GM23338 (cell line): ENCODE measurements around the gene PDP2.

Experiments
- CREB1 ChIP-seq: fragments of 250-450 bp; sonication (Bioruptor Pico); IDR thresholded peaks from 2 replicates; pipeline ENCODE4 v1.5.0; 2020; ENCODE audit warnings: low read depth, mild to moderate bottlenecking, moderate library complexity
- CTCF ChIP-seq, 2 experiments: fragments of 200-600 bp in 1 of 2; sonication (generic) in 1 of 2; conservative IDR thresholded peaks; 2 replicates each; pipeline versions ENCODE4 v1.5.1 to v1.6.1; 2016 to 2017; ENCODE audit warnings: antibody characterized with exemption in 2 of 2, low read depth in 2 of 2, mild to moderate bottlenecking in 2 of 2, moderate library complexity in 1 of 2
- ETS1 ChIP-seq: IDR thresholded peaks from 2 replicates; pipeline ENCODE4 v1.6.1; 2016; ENCODE audit warnings: antibody characterized with exemption
- EZH2 ChIP-seq: fragments of 200-600 bp; sonication (generic); IDR thresholded peaks from one replicate; pipeline ENCODE4 v1.8.0; 2017; ENCODE audit warnings: antibody characterized with exemption, mild to moderate bottlenecking, low read depth; ENCODE audit not compliant: unreplicated experiment
- EZH2phosphoT487 ChIP-seq: fragments of 200-600 bp; sonication (generic); IDR thresholded peaks from one replicate; pipeline ENCODE4 v1.8.1; 2018; ENCODE audit warnings: antibody characterized with exemption; ENCODE audit not compliant: unreplicated experiment
- JUNB ChIP-seq: IDR thresholded peaks from one replicate; pipeline ENCODE4 v1.6.1; 2016; ENCODE audit warnings: antibody characterized with exemption; ENCODE audit not compliant: unreplicated experiment
- NANOG ChIP-seq: IDR thresholded peaks from 2 replicates; pipeline ENCODE4 v1.6.1; 2016; ENCODE audit warnings: antibody characterized with exemption, borderline replicate concordance
- POLR2AphosphoS5 ChIP-seq: IDR thresholded peaks from 2 replicates; pipeline ENCODE4 v1.6.1; 2016; ENCODE audit warnings: antibody characterized with exemption, low read depth
- REST ChIP-seq: IDR thresholded peaks from one replicate; pipeline ENCODE4 v1.6.1; 2018; ENCODE audit warnings: antibody characterized with exemption; ENCODE audit not compliant: unreplicated experiment
- STAT1 ChIP-seq: IDR thresholded peaks from one replicate; pipeline ENCODE4 v1.6.1; 2016; ENCODE audit warnings: antibody characterized with exemption; ENCODE audit not compliant: unreplicated experiment
- ZNF331 ChIP-seq: fragments of 250-450 bp; sonication (Bioruptor Pico); IDR thresholded peaks from 2 replicates; pipeline ENCODE4 v1.5.0; 2020; ENCODE audit warnings: low read depth, mild to moderate bottlenecking, moderate library complexity
- ZNF462 ChIP-seq: fragments of 250-450 bp; sonication (Bioruptor Pico); IDR thresholded peaks from 2 replicates; pipeline ENCODE4 v1.5.0; 2020; ENCODE audit warnings: mild to moderate bottlenecking, moderate library complexity

GRCh38 chr16:66936462-66936861 is 56.1 kb downstream of the PDP2 start:
- no peak for TF ChIP-seq CREB1
- no peak for TF ChIP-seq CTCF (conservative IDR thresholded peaks at IDR 0.05; ENCODE audit: low read depth in 2 of 2)
- TF ChIP-seq POLR2AphosphoS5 = no peak
- no peak for TF ChIP-seq EZH2
- TF ChIP-seq REST = no peak
- no peak for TF ChIP-seq JUNB
- TF ChIP-seq STAT1 = no peak
- TF ChIP-seq ETS1 = no peak
- no peak for TF ChIP-seq EZH2phosphoT487
- no peak for TF ChIP-seq NANOG
- TF ChIP-seq ZNF331 (CRISPR knock-in tag) = no peak
- no peak for TF ChIP-seq ZNF462 (CRISPR knock-in tag)
